A204.1 (cell line): Measurements from ENCODE around the gene FOCAD.
"Not testable (repeated sequence)": the region's sequence is repeated elsewhere in the genome, so short reads cannot be mapped to it uniquely, and the experiment has no call there.

Source experiments
- FAIRE-seq: peaks from 2 replicates; lab custom pipeline; 2012; peaks lifted over from hg19 to GRCh38; lab: Jason Lieb, UNC

Gene FOCAD, protein sequence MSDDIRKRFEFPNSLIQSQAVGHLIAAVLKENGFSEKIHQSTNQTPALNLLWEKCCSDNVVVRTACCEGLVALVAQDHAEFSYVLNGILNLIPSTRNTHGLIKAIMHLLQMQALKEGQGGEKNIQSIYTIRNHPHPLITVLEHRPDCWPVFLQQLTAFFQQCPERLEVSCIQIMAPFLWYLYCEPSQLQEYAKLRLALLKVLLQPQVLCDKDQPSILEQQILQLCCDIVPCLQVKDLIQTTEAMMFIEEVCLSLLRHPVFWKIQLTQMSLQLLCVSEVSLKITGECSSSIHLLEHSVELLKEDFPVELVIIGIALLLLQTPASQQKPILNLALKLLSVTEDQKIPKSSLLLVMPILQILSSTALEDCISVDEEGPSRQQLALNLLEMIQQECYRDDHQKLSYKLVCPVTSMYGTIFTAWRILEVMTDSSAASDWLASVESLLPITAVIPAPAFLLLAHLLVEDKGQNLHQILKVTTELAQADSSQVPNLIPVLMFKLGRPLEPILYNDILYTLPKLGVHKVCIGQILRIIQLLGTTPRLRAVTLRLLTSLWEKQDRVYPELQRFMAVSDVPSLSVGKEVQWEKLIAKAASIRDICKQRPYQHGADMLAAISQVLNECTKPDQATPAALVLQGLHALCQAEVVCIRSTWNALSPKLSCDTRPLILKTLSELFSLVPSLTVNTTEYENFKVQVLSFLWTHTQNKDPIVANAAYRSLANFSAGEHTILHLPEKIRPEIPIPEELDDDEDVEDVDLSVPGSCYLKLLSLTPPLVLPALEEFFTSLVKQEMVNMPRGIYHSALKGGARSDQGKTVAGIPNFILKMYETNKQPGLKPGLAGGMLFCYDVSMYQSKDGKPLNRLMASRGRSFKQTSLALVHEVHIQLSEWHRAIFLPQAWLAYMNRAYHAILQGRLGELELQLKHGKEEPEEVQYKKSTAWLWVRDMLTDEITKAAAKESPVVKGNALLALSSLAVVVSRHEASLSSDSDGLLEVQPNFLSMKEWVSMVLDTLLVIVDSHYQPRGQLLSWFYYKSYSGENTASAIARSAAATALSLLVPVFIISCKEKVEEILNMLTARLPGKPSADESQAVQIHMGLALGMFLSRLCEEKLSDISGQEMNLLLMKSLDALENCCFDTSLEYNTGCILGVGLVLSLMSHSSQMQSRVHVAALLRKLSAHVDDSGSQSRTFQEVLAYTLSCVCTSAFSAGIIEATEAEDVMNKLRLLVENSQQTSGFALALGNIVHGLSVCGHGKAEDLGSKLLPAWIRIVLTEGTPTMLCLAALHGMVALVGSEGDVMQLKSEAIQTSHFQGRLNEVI (N-terminal part only)

GRCh38 chr9:20684035-20684874 lies at the start of gene FOCAD:
Gene FOCAD, plus strand, starts transcription at chr9:20684259. Its CDS starts 31,095 bp downstream, at chr9:20715354.
- FAIRE-seq, result no peak

DNA sequence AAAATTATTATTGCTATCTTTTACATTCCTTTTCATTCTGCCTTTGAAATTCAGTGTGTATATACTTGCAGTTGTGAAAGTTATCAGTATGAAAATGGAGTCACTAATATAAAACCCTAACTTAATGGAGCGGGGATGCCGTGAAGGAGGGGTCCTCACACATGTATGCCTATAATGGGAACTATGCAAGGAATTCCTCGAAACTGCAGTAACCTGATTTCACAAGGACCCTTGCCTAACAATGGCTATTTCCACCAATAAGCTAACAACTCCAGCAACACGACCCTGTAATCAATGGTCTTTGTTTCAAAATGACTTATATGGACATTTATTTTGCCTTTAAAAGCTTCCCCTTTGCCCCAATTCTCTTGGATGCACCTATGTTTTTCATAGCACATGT lies 49.2 kb upstream of the FOCAD start:
- no peak for FAIRE-seq

- FAIRE-seq, result no peak
These were observed 47.1 kb upstream of the FOCAD start for GRCh38 chr9:20636888-20637440.

- FAIRE-seq, result no peak
These were observed 43.5 kb upstream of the FOCAD start for GRCh38 chr9:20640331-20641187.

DNA sequence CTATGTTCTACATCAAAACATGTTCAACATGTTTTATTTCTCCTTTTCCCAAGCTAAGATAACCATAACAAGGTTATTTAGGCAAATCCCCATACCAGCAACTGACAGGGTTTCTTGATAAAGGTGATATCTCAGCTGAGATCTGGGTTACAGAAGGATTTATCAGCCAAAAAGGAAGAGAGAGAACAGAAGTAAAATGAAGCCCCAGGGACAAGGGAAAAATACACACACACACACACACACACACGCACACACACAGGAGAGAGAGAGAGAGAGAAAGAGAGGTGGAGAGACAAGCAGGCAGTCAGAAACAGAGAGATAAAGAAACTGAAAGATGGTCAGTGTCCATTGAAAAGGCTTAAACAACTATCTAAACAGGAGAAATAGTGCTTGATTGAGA lies 42.0 kb upstream of the FOCAD start:
- no peak for FAIRE-seq

GRCh38 chr9:20643660-20644059 lies 40.4 kb upstream of the FOCAD start:
- no peak for FAIRE-seq

- no peak for FAIRE-seq
These were observed 37.4 kb upstream of the FOCAD start for GRCh38 chr9:20646656-20647055.

DNA sequence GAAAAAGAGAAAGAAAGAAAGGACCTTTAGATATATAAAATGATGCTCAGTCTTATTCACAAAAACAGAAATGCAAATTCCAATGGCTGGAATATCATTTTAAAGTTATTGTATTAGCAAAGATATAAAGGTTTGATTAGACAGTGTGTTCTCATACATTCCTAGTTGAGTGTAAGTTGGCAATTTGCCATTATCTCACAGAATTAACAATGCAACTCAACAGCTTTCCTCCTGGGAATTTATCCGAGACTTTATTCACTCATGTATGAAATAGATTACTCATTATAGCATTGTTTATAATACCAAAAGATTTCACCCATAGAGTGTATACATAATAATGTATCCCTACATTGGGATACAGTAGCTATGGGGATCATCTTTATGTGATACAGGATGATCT lies 34.7 kb upstream of the FOCAD start:
- FAIRE-seq, result no peak

GRCh38 chr9:20650313-20650712 lies 33.7 kb upstream of the FOCAD start:
- FAIRE-seq, result no peak

- no peak for FAIRE-seq
These were observed 33.2 kb upstream of the FOCAD start for GRCh38 chr9:20650750-20651299.

DNA sequence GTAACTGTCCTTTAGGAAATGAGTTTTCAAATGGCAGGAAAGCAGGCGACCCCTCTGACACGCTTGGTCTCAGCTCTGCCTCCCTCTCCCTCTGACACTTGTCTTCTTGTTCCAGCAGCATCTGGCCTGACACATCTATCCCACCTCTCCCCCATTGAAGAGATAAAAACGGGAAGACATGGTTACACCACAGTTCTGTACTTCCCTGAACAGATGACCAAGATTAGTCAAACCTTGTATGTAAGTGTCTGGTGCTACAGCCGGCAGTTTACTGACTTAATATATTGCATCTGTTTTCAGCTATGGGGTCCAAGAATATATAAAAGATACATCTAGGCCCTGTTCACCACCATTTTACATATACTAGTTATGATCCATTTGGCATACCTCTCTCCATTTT lies 32.1 kb upstream of the FOCAD start:
- FAIRE-seq, result no peak

- not testable (repeated sequence) for FAIRE-seq
These were observed 25.8 kb upstream of the FOCAD start for GRCh38 chr9:20658246-20658667.

- FAIRE-seq, result no peak
These were observed 25.2 kb upstream of the FOCAD start for GRCh38 chr9:20658677-20659473.

- FAIRE-seq, result no peak
These were observed 24.5 kb upstream of the FOCAD start for GRCh38 chr9:20659474-20659967.

GRCh38 chr9:20662156-20662555 lies 21.9 kb upstream of the FOCAD start:
- FAIRE-seq, result no peak

DNA sequence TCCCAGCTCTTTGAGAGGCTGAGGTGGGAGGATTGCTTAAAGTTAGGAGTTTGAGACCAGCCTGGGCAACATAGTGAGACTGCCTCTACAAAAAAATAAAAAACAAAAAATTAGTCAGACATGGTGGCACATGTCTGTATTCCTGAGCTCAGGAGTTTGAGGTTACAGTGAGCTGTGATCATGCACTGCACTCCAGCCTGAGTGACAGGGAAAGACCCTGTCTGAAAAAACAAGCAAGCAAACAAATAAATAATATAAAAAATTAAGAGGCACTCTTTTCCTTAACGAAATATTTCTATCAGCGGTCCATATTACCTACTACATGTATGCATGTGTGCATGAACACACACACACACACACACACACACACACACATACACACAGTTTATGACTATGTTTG lies 20.9 kb upstream of the FOCAD start:
- no peak for FAIRE-seq

- FAIRE-seq, result no peak
These were observed 19.6 kb upstream of the FOCAD start for GRCh38 chr9:20664501-20664900.

- FAIRE-seq, result no peak
These were observed 13.7 kb upstream of the FOCAD start for GRCh38 chr9:20670395-20670794.

DNA sequence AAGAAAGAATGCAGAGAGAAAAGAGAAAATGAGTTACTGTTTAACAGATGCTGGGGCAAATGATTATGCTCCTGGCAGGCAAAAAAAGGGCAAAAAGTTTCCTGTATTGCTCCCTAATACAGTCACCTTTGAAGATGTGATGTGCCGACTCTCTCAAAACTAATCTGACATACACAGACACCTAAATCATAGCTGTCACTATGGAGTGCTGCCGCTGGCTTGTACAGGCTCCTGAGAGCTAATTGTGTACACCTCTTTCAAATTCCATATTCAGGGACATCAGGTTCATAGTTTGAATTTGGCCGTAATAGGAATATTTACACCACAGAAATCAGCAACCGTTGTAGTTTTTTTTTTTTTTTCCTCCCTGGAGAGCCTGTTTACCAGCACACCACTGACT lies 12.4 kb upstream of the FOCAD start:
- no peak for FAIRE-seq
